HG02588 (cell line): ENCODE data around the gene FKRP.
"Not testable (repeated sequence)": the region's sequence is repeated elsewhere in the genome, so short reads cannot be mapped to it uniquely, and the experiment has no call there.

Experiments used
- ATAC-seq: cut with Tn5 transposase; IDR thresholded peaks from one replicate; pipeline ENCODE4 v1.9.1; 2021; ENCODE audit warnings: mild to moderate bottlenecking, moderate library complexity; ENCODE audit not compliant: unreplicated experiment

The FKRP gene

DNA sequence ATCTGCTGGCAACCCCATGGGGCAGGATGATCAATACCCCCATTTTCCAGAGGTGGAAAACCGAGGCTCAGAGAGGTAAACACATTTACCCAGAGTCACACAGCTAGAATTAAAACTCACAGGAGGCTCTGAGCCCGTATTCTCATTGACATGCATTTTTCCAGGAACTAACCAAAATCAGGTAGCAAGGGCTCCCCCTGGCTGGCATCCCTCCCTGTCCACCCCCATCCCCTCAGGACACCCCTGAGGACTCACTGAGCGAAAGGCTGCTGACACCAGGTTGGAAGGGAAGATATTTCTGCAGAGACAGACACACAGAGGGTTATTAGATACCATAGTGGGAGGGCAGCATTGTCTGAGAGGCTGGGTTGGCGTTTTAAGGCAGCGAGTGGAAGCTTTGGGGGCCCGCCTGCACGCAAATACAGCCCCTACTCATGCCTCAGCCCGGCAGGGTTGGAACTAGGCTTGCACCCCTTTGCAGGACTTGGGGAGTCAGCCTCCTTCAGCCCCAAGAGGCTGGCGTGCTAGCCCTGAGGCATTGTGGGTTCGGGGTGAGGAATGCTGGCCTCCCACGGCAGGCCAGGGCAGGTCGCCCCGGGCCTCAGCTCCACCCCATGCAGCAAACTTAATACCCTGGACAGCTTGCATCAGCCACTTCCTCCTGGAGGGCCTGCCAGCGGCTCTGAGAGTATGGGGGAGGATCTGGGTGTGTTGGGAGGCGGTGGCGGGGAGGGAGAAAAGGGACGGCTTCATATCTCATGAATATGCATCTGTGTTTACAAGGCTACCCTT is 38.6 kb downstream of the FKRP start:
- no peak for ATAC-seq

DNA sequence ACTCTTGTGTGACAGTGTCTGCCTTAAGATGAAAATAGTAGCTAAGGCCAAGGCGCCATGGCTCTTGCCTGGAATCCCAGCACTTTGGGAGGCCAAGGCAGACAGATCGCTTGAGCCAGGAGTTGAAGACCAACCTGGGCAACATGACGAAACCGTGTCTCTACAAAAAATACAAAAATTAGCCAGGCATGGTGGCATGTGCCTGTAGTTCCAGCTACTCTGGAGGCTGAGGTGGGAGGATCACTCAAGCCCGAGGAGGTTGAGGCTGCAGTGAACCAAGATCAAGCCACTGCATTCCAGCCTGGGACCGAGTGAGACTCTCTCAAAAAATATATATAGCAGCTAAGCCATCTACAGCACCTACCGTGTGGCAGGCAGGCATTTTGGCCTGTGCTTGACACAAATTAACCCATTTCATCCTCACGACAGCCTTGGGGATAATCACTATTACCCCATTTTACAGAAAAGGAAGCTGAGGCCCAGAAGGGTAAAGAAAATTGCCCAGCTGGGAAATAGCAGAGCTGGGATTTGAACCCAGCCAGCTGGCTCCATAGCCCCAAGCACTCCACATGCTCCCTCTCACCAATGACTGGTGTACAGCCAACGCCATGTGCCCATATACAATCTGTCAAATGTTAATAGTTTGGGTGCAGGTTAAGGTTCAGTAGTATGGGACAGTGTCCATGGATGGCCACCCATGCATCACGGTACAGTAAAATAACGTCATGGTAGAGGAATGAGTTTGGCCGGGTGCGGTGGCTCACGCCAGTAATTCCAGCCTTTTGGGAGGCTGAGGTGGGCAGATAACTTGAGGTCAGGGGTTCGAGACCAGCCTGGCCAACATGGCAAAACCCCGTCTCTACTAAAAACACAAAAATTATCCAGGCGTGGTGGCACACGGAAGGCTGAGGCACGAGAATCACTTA is 39.5 kb downstream of the FKRP start:
- no peak for ATAC-seq

DNA sequence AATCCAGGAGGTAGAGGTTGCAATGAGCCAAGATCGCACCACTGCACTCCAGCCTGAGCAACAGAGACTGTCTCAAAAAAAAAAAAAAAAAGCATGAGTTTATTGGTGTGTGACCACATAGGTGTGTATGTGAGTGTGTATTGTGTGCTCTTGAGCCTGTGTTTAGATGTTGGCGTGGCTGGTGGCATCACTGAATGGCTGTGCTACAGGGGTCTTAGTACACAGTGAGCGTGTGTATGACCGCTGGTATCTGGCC is 40.1 kb downstream of the FKRP start:
- no peak for ATAC-seq

DNA sequence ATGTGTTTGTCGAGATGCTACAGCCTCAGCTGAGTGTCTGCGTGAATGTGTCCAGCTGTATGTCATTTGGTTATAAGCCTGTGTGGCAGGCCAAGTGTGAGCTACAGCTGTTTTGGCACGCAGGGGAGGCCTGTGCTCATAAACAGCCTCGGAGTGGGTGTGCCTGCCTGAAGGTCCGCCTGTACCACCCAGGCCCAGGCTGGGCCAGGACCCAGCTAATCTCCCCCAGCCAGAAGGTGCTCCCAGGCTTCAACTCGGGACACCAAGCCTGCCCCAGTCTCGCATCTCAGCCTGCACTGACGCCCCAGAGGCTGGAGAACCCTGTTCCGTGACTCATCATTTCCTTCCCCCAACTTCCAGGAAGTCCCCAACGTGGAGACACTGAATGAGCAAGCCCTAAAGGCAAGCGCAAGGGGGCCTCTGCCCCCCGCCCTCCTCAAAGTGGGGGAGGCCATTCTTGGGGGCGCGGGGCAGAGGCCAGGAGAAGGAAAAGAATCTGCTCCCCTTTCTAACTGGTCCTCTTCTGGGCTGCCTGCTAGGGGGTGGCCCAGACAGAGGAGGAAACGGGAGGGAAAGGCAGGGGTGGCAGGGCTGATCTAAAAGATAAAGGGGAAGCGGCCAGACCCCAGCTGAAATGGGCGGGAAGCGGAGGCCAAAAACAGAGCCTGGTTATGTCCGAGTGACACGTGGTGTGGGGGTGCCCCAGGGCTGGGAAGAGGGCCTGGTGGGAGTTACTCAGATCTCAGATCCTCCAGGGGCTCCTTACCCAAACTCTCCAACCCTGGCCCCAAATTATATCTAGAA is 40.6 kb downstream of the FKRP start:
- ATAC-seq = peak; percentile 31

DNA sequence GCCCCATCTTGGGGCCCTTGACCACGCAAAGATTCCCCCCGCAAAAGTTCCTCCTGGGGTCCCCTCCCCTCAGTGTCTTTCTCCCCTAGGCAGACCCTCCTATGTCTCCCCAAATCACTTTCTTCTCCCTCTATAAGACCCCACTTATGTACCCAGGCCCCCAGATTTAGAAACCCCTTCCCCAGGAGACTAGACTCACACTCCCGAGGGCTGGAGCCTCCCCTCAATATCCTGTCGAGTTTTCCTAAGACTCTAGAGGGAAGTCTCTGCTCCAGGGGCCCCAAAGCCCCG is 41.1 kb downstream of the FKRP start:
- no peak for ATAC-seq

DNA sequence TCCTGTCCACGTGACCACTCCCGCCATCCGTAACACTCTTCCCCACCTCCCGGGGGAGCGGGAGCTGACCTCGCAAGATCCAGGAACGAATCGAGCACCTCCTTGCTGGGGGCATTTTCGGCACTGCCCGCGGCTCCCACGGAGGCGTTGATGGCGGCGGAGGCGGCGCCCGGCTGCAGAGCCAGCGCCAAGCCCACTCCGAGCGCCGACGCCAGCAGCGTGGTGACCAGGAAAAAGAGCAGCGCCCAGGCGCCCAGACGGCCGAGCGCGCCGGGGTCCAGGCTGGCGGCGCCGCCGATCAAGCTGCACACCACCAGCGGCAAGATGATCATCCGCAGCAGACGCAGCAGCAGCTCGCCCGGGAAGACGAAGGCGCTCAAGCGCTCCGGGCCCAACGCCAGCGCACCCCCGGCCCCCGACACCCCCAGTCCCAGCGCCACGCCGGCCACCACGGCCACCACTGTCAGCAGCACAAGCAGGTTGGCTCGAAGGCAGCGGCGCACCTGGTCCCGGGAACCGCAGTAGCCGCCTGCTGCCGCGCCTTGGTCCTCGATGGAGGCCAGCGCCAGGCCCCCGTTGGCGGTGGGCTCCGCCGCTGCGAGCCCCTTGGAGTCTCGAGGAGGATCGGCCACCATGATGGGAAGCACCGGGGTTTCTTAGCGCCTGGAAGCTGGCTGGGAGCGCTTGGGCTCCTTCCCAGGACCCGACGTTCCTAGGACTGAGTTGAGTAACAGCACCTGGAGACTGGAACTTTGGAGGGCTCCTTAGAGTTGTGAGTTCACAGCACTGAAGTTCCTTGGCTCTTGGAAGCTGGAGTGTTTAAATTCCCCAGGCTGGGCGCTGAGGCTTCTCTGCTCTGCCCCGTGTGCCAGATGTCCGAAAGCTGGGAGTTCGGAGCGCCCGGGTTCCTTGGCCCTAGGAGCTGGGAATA is 41.7 kb downstream of the FKRP start:
- ATAC-seq = no peak

DNA sequence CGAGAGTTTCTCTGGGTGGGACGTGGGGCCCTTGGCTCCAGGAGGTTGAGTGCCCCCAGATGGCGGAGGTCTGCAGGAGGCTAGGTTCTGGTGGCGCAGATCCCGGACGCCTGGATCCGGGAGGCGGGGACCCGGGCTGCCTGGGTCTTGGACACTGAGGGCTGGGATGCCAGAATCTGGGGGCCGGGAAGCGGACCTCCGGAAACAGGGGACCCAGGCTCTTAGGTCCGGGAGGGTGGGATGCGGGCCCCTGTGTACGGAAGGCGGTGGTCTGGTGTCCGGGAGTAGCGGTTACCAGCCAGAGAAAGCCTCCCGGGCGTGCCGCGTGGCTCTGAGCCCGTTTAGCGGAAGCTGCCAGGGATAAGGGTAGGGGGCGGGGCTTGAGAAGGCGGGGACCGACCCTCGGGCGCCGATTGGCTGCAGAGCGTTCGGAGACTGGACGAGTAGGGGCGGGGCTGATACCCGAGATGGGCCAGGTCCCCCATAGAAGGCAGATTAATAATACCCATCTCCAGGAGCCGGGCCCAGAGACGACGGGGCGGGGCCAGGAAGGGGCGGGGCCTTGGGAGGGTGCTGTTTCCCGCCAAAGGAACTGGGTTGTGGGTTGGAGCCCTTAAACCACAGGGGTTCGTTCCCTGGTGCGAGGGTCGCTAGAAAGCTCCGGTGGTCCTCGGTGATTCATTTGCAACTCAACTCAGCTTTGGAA is 42.6 kb downstream of the FKRP start, which contains the start of gene SLC1A5:
SLC1A5 (minus strand) TSS at position 333 of the 706 bp plus-strand sequence. CDS start 629 bp downstream, outside the sequence.
- peak; percentile 65 for ATAC-seq

DNA sequence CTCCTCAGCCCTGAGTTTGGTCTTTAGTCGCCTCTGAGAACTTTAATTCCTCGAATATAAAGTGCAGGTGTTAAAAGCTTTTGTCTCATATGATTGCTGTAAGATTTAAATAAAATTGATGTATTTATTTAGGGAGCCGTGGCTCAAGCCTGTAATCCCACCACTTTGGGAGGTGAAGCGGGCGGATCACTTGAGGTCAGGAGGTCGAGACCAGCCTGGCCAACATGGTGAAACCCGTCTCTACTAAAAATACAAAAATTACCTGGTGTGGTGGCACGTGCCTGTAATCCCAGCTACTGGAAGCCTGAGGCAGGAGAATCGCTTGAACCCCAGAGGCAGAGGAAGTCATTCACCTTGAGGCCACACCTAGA is 43.1 kb downstream of the FKRP start:
- ATAC-seq = no peak

DNA sequence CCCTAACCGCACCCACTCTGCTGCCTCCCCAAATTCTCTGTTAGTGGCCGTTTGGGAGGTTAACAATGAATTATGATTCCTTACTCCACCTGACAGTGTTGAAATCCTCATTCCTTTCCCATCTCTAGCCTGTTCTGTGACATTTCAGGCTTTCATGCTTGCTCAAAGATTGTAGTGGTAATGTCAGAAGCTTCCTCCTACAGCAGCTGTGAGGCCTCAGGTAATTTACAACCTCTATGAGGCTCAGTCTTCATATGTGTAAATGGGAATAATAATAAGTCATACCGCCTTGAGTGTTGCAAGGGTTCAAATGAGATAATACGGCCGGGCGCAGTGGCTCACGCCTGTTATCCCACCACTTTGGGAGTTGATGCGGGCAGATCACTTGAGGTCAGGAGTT is 43.5 kb downstream of the FKRP start:
- no peak for ATAC-seq

DNA sequence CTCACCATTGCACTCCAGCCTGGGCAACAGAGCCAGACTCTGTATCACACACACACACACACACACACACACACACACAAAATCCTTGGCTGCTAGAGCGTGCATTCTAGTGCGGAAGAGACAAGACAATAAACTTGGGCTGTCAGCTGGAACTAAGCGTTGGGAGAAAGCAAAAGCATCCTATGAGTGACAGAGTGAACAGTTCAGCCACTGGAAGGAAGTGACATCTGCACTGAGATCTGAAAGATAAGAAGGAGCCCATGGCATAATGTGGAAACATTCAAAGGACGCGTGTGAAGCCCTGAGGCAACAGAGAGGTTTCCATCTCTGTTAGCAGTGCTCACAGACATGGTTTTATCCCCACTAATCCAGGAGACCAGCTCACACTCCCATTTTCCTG is 46.1 kb downstream of the FKRP start:
- no peak for ATAC-seq

DNA sequence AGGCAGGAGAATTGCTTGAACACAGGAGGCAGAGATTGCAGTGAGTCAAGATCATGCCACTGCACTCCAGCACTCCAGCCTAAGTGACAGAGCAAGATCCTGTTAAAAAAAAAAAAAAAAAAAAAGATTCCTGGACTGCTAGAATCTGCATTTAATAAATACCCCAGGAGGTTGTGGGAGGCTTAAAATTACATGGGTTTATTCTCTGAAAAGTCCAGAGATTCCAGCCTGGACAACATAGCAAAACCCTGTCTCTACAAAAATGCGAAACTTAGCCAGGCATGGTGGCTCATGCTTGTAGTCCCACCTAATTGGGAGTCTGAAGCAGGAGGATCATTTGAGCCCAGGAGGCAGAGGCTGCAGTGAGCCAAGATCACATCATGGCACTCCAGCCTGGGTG is 52.0 kb downstream of the FKRP start:
- ATAC-seq = no peak

DNA sequence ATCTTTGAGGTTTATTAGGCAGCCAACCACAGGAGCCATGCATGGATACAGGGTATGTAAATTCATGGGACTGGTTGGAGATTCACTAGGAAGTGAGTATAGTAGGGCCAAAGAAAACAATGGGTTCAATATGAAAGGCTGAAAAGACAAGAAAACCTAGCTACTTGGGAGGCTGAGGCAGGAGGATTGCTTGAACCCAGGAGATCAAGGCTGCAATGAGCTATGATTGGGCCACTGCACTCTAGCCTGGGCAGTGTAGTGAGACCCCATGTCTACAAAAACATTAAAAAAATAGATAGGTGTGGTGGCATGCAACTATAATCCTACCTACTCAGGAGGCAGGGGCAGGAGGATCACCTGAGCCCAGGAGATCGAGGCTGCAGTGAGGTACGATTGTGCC is 52.9 kb downstream of the FKRP start:
- ATAC-seq = no peak

DNA sequence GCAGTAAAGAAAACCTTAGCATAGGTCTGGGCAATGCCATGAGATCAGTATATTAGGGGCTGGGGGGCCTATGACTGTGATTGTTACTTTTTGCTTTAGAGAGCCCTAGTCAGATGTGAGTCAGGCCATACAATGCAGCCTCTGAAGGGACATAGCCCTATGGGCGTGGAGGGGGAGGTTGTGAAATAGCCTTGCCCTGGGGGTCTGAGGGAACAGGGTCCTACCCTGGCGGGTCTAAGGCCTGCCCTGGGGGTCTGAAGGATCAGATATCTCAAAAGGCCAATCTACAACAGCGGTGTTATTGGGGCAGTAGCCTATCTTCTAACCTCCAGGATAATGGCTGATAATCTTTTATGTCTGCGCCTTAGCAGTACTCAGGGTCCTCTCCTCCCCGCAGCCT is 56.3 kb downstream of the FKRP start:
- no peak for ATAC-seq

DNA sequence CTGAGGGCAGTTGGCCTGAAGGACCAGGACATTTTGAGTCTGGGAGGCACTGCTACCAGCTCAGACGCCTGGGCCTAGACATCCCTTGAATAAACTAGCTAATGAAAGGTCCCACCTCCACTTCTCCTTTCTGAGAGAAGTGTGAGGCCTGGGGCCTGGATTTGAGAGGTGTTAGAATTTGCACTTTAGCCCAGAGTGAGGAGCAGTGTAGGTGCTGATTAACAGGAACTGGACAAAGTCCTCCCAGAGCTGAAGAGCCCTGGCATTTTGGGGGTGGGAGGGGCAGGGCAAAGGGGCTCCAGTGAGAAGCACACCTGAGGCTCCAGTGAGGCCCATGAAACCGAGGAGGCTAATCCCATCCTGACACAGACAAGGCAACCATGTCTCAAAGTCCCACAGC is 57.7 kb downstream of the FKRP start:
- ATAC-seq = no peak

DNA sequence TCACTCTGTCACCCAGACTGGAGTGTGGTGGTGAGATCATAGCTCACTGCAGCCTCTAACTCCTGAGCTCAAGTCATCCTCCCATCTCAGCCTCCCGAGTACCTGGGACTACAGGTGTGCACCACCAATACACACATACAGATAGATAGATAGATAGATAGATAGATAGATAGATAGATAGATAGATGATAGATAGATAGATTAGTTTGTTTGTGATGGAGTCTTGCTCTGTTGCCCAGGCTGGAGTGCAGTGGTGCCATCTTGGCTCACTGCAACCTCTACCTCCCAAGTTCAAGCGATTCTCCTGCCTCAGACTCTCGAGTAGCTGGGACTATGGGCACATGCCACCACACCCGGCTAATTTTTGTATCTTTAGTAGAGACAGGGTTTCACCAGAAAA is 58.6 kb downstream of the FKRP start:
- ATAC-seq = not testable (repeated sequence)

DNA sequence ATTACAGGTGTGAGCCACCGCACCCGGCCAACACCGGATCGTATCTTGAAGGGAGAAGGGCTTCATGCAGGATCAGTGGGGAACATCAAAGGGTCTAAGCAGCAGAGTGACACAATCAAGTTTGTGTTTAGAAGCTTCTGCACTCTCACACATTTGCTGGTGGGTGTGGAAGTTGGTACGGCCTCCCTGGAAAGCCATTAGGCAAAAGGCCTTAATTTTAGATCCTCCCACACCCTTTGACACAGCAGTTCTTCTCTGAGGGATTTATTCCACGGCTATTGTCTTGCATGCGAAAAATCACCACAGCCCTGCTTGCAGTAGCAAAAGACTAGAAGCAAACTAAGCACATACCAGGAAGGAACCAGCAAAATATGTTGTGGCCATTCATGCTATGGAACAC is 60.8 kb downstream of the FKRP start:
- ATAC-seq = no peak
